H9 (cell line): ENCODE data around the gene KLRC2. TPM values are rescaled to one million over a fixed set of nuclear protein-coding genes. Genes with fewer than 3 reads are reported as not detected.
"Not testable (repeated sequence)": the region's sequence is repeated elsewhere in the genome, so short reads cannot be mapped to it uniquely, and the experiment has no call there.

Experiments used
- DNase-seq: peaks from one replicate; pipeline ENCODE4 v3.0.0-alpha.2; 2017
- H2AFZ ChIP-seq: one replicate; pipeline ENCODE4 v1.6.1; 2013; ENCODE audit warnings: mild to moderate bottlenecking, low read length, control low read depth, moderate library complexity
- H2AK5ac ChIP-seq: 2 replicates; pipeline ENCODE4 v1.6.1; 2013; ENCODE audit warnings: low read length, control low read depth, mixed read lengths; ENCODE audit not compliant: insufficient read length
- H2BK120ac ChIP-seq: one replicate; pipeline ENCODE4 v1.6.1; 2013; ENCODE audit warnings: low read depth, mild to moderate bottlenecking, low read length, control low read depth, inconsistent platforms; ENCODE audit not compliant: poor library complexity, severe bottlenecking
- H2BK12ac ChIP-seq: 2 replicates; pipeline ENCODE4 v1.6.1; 2013; ENCODE audit warnings: low read length, control low read depth, mixed read lengths, low read depth; ENCODE audit not compliant: insufficient read length
- H2BK15ac ChIP-seq: 2 replicates; pipeline ENCODE4 v1.6.1; 2013; ENCODE audit warnings: low read depth, low read length, control low read depth
- H2BK20ac ChIP-seq: one replicate; pipeline ENCODE4 v1.6.1; 2013; ENCODE audit warnings: low read depth, mild to moderate bottlenecking, low read length, control low read depth, inconsistent platforms; ENCODE audit not compliant: poor library complexity, severe bottlenecking
- H2BK5ac ChIP-seq: 2 replicates; pipeline ENCODE4 v1.6.1; 2013; ENCODE audit warnings: low read length, control low read depth, mixed read lengths; ENCODE audit not compliant: insufficient read length
- H3K14ac ChIP-seq: 2 replicates; pipeline ENCODE4 v1.6.1; 2013; ENCODE audit warnings: low read length, control low read depth; ENCODE audit not compliant: insufficient read depth
- H3K18ac ChIP-seq: 2 replicates; pipeline ENCODE4 v1.6.1; 2013; ENCODE audit warnings: low read depth, mild to moderate bottlenecking, mixed read lengths, low read length, control low read depth; ENCODE audit not compliant: insufficient read length
- H3K23ac ChIP-seq: 2 replicates; pipeline ENCODE4 v1.6.1; 2013; ENCODE audit warnings: low read length, control low read depth, mixed read lengths, low read depth; ENCODE audit not compliant: insufficient read length
- H3K23me2 ChIP-seq: 2 replicates; pipeline ENCODE4 v1.6.1; 2013; ENCODE audit warnings: low read depth, mild to moderate bottlenecking, mixed read lengths, low read length, control low read depth; ENCODE audit not compliant: insufficient read length, poor library complexity, severe bottlenecking
- H3K27ac ChIP-seq: 2 replicates; pipeline ENCODE4 v1.5.1; 2013; ENCODE audit warnings: low read length, control low read depth, mixed read lengths, low read depth; ENCODE audit not compliant: insufficient read length
- H3K27me3 ChIP-seq: 2 replicates; pipeline ENCODE4 v1.6.1; 2013; ENCODE audit warnings: low read length, control low read depth, inconsistent platforms; ENCODE audit not compliant: insufficient read depth
- H3K4ac ChIP-seq: 2 replicates; pipeline ENCODE4 v1.6.1; 2013; ENCODE audit warnings: low read depth, mild to moderate bottlenecking, control low read depth, inconsistent platforms, low read length, moderate library complexity
- H3K4me1 ChIP-seq: 2 replicates; pipeline ENCODE4 v1.6.1; 2013; ENCODE audit warnings: low read length, control low read depth, inconsistent platforms; ENCODE audit not compliant: insufficient read depth
- H3K4me2 ChIP-seq: 2 replicates; pipeline ENCODE4 v1.6.1; 2013; ENCODE audit warnings: low read length, control low read depth, mixed read lengths; ENCODE audit not compliant: insufficient read length, insufficient read depth
- H3K56ac ChIP-seq: 2 replicates; pipeline ENCODE4 v1.6.1; 2013; ENCODE audit warnings: low read depth, mild to moderate bottlenecking, mixed read lengths, low read length, control low read depth; ENCODE audit not compliant: insufficient read length
- H3K79me1 ChIP-seq: 2 replicates; pipeline ENCODE4 v1.6.1; 2013; ENCODE audit warnings: low read depth, mild to moderate bottlenecking, moderate library complexity, low read length, control low read depth, inconsistent platforms; ENCODE audit not compliant: insufficient read depth, poor library complexity, severe bottlenecking
- H3K79me2 ChIP-seq: 2 replicates; pipeline ENCODE4 v1.6.1; 2013; ENCODE audit warnings: low read length, control low read depth, inconsistent platforms; ENCODE audit not compliant: insufficient read depth
- H3K9ac ChIP-seq: 2 replicates; pipeline ENCODE4 v1.6.1; 2013; ENCODE audit warnings: low read length, control low read depth, mixed read lengths; ENCODE audit not compliant: insufficient read length; ENCODE audit errors: extremely low read depth
- H3K9me3 ChIP-seq: one replicate; pipeline ENCODE4 v1.6.1; 2013; ENCODE audit warnings: low read depth, low read length, inconsistent platforms; ENCODE audit not compliant: control insufficient read depth
- H3T11ph ChIP-seq: one replicate; pipeline ENCODE4 v1.6.1; 2013; ENCODE audit warnings: mild to moderate bottlenecking, low read length, control low read depth, inconsistent platforms
- H4K20me1 ChIP-seq: one replicate; pipeline ENCODE4 v1.6.1; 2013; ENCODE audit not compliant: control insufficient read depth, insufficient read length, insufficient read depth
- H4K5ac ChIP-seq: 2 replicates; pipeline ENCODE4 v1.6.1; 2013; ENCODE audit warnings: low read depth, mild to moderate bottlenecking, mixed read lengths, low read length, control low read depth; ENCODE audit not compliant: insufficient read length
- H4K8ac ChIP-seq: replicated peaks from 2 replicates; pipeline ENCODE4 v1.6.1; 2013; ENCODE audit warnings: low read length, control low read depth, mixed read lengths, low read depth; ENCODE audit not compliant: insufficient read length
- H4K91ac ChIP-seq: 2 replicates; pipeline ENCODE4 v1.6.1; 2013; ENCODE audit warnings: low read depth, mild to moderate bottlenecking, moderate library complexity, mixed read lengths, low read length, control low read depth; ENCODE audit not compliant: insufficient read length
- H3K27ac Mint-ChIP-seq, 3 experiments: 2 replicates in 2 of 3; 3 replicates in 1 of 3; pipeline ENCODE4 v1.8.0; 2020 to 2021; ENCODE audit warnings: mixed read lengths in 3 of 3, mild to moderate bottlenecking in 1 of 3, moderate library complexity in 1 of 3
- H3K27me3 Mint-ChIP-seq: 2 replicates; pipeline ENCODE4 v1.8.0; 2021; ENCODE audit warnings: low read depth, mild to moderate bottlenecking, moderate library complexity, mixed read lengths
- H3K36me3 Mint-ChIP-seq, 3 experiments: 2 replicates in 2 of 3; 3 replicates in 1 of 3; pipeline ENCODE4 v1.8.0; 2020 to 2021; ENCODE audit warnings: low read depth in 3 of 3, mixed read lengths in 3 of 3; ENCODE audit not compliant: insufficient read depth in 1 of 3
- H3K4me1 Mint-ChIP-seq, 2 experiments: 2 replicates each; pipeline ENCODE4 v1.8.0; 2020; ENCODE audit warnings: mixed read lengths in 2 of 2
- H3K4me3 Mint-ChIP-seq, 2 experiments: 2 replicates in 1 of 2; 3 replicates in 1 of 2; pipeline ENCODE4 v1.8.0; 2020 to 2021; ENCODE audit warnings: mild to moderate bottlenecking in 2 of 2, mixed read lengths in 2 of 2, moderate library complexity in 1 of 2
- H3K9me3 Mint-ChIP-seq, 2 experiments: 2 replicates in 1 of 2; 3 replicates in 1 of 2; pipeline ENCODE4 v1.8.0; 2020; ENCODE audit warnings: mild to moderate bottlenecking in 2 of 2, mixed read lengths in 2 of 2, moderate library complexity in 1 of 2
- CTCF ChIP-seq: fragments of 200-600 bp; sonication (generic); conservative IDR thresholded peaks from 3 replicates; pipeline ENCODE4 v1.8.0; 2021; ENCODE audit warnings: antibody characterized with exemption, mild to moderate bottlenecking
- WGBS: extraction: QIAGEN DNeasy Blood & Tissue Kit; methylation state at CpG from one replicate; pipeline ENCODE4 v1.1.7; 2013; ENCODE audit warnings: missing lambda C conversion rate, low lambda C conversion rate, mixed read lengths; ENCODE audit not compliant: insufficient read length; ENCODE audit errors: extremely low coverage; 5-methylcytosine and 5-hydroxymethylcytosine counted together
- total RNA-seq: library from RNA; stranded (reverse); gene quantifications from 2 replicates; pipeline ENCODE4 v1.2.1, GENCODE V29; 2021

KLRC2 gene
- total RNA-seq, 1 experiment from 2014 or later, result not detected

GRCh38 chr12:10388624-10389413 lies 47.0 kb downstream of the KLRC2 start:
- Histone ChIP-seq H2BK20ac (no peak overlapping the region), H2BK12ac (no peak overlapping the region), H4K91ac (no peak overlapping the region), H3K9me3 (no peaks in the 10 kb centered on the region), H3K56ac (no peak overlapping the region), H2BK120ac (no peak overlapping the region), H2AFZ (no peak overlapping the region), H3K18ac (no peak overlapping the region), H3K9ac (no peak overlapping the region), H2BK5ac (no peak overlapping the region), H3K79me2 (no peaks in the 10 kb centered on the region), H3K27me3 (no peaks in the 10 kb centered on the region), H3K4me1 (no peaks in the 10 kb centered on the region), H4K20me1 (no peaks in the 10 kb centered on the region), H2BK15ac (no peak overlapping the region), H2AK5ac (no peak overlapping the region), H3K27ac (no peak overlapping the region), H4K5ac (no peak overlapping the region), H3K14ac (no peak overlapping the region), H3K23me2 (no peaks in the 10 kb centered on the region), H3T11ph (no peak overlapping the region), H3K23ac (no peak overlapping the region), H3K79me1 (no peaks in the 10 kb centered on the region), H4K8ac (no peak overlapping the region), H3K4ac (no peak overlapping the region), H3K4me2 (no peak overlapping the region)
- Mint-ChIP-seq H3K36me3 (no peaks in the 10 kb centered on the region), H3K4me1 (no peaks in the 10 kb centered on the region), H3K27ac (no peak overlapping the region), H3K27me3 (no peaks in the 10 kb centered on the region), H3K4me3 (no peak overlapping the region), H3K9me3 (peaks cover 0 to 1% of the 10 kb centered on the region in 2 experiments; a peak in 1 of 5 replicates)
- DNase-seq, result no peak
- TF ChIP-seq CTCF, result no peak
- WGBS, result 100% methylated on average over 1 of the region's 9 CpGs

GRCh38 chr12:10387498-10387897 lies 48.3 kb downstream of the KLRC2 start:
- H3K4me2 ChIP-seq, H3K9ac ChIP-seq, H4K8ac ChIP-seq, H2AK5ac ChIP-seq, H3K18ac ChIP-seq, H3T11ph ChIP-seq, H2BK12ac ChIP-seq, H3K4ac ChIP-seq, H3K23ac ChIP-seq, H3K23me2 ChIP-seq, DNase-seq, H3K56ac ChIP-seq, H3K9me3 ChIP-seq, H3K79me1 ChIP-seq, H3K4me1 ChIP-seq, H3K27me3 Mint-ChIP-seq, H3K27me3 ChIP-seq, H3K14ac ChIP-seq, H2BK15ac ChIP-seq, H4K91ac ChIP-seq, H2BK5ac ChIP-seq, H3K27ac ChIP-seq, H3K4me3 Mint-ChIP-seq, H2BK120ac ChIP-seq, H3K4me1 Mint-ChIP-seq, H3K27ac Mint-ChIP-seq, H4K20me1 ChIP-seq, H3K36me3 Mint-ChIP-seq, H3K79me2 ChIP-seq, H2BK20ac ChIP-seq, H4K5ac ChIP-seq, H3K9me3 Mint-ChIP-seq, H2AFZ ChIP-seq: not testable (repeated sequence)
- WGBS, result no CpG with 5 or more reads among the region's 6 CpGs
